NCI-H2196 treated with DMSO at 0.1 percent for 48 hours (cell line): ENCODE measurements around the gene SPDYC.
"Not testable (repeated sequence)": the region's sequence is repeated elsewhere in the genome, so short reads cannot be mapped to it uniquely, and the experiment has no call there.

ENCODE experiments used
- DNase-seq: peaks from one replicate; lab custom pipeline; 2025; ENCODE audit not compliant: unreplicated experiment; lab: John Stamatoyannopoulos, UW

The SPDYC gene

DNA sequence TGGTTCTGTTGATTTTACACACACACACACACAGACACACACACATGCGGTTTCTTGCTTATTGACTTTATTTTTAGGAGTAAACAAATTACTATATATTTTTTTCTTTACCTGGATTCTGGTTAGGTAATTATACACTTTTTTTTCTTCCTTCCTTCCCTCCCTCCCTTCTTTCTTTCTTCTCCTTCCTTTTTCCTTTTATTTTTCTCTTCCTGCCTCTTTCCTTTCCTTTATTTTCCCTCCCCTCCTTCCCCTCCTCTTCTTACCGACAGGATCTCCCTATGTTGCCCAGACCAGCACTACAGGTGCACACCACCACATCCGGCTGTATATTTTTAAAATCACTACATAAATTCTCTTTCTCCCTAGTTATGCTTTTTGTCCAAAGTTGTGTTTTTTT is 3.1 kb upstream of the SPDYC start:
- no peak for DNase-seq

DNA sequence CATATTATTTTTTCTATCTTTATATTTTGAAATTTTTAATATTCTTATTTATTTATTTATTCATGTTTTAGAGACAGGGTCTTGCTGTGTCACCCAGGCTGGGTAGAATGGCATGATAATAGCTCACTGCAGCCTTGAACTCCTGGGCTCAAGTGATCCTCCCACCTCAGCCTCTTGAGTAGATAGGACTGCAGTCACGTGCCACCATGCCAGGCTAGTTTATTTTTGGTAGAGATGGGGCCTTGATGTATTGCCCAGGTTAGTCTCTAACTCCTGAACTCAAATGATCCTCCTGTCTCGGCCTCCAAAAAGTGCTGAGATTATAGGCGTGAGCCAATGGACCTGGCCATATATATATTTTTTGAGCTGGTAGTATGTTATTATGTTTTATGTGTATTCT is 2.4 kb upstream of the SPDYC start:
- no peak for DNase-seq

DNA sequence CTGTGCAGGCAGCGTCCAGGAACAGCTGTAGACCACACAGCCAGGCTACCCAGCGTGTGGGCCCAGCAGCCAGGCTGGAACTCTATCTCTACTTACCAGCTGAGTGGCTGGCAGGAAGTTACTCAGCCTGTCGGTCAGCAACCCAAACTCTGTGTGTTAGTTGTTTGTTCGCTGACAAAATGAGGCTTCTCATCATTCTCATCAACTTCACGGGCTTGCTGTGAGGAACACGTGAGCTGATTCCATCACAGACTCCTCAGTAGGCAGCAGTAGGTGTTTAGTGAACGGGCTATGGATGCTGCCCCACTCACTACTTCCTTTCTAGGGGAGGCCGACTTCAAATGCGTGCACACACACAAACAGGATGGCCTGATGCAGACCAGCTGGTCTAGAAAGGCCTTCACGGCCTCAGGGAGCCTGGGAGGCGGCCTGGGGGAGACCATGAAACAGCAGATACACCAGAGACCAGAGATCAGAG is 830 bp upstream of the SPDYC start:
- no peak for DNase-seq

DNA sequence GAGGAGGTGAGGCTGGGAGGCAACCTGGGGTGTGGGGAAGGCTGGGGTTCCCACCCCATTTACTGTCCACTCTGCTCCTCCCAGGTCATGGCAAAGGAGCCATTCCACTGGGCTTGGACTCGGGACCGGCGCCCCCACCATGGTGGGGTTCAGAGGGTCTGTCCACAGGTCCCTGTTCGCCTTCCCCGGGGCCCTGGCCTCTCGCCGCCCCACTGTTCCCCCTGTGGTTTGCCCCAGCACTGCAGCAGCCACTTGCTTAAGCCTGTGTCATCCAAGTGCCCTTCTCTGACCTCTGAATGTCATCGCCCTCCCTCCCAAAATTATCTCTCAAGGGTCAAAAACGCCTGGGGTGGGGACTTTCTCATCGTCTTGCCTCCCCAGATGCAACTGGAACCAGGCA is 2.6 kb downstream of the SPDYC start:
- DNase-seq, result no peak

DNA sequence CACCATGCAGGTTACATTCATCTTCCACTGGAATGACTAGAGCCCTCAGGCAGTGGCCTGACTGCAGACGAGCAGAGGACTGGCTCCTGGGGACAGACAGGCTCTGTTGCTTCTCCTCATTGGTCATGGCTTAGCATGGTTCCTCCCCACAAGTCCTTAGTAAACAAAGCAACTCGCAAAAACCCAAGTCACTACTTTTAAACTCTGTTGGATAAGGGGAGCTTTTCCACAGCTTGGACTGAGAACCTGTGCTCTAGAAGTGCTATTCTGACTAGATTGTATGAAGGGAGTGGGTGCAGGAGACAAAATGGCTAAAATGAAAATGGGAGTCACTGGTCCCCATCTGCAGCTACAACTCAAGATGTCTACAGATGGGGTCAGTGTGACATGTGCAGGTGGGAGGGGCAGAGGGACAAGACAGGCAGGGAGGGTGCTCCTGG is 4.6 kb downstream of the SPDYC start:
- not testable (repeated sequence) for DNase-seq

DNA sequence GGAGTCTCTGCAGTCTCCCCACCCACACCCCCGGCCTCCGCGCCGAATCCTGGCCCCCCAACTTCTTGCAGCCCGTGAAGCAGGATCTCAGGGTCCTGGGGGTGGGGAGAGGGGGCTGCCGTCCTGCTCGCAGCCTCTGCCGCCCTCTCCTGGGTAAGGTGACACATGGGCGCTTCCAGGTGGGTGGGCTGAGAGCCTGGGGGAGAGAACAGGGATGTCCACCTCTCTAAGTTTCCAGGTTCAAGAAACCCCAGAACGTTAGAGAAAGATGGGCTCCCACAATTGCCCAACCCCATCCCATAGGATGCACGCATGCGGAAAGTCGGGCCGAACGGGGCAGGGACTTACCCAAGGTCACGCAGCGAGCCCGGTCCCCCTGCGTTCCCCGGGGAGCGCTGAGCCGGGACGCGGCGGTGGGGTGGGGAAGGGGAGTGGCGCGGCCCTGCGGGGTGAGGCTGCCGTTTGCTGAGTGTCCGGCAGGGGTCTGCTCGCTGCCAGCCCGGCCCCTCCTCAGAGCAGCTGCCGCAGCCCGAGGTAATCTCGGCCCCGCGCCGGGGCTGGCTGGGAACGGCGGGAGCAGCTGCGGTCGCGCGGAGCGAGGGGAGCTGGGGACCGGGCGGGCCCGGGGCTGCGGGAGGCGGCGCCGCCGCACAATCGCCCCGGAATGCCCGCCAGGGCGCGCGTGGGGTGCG is 11.0 kb downstream of the SPDYC start:
- peak; percentile 21 for DNase-seq

DNA sequence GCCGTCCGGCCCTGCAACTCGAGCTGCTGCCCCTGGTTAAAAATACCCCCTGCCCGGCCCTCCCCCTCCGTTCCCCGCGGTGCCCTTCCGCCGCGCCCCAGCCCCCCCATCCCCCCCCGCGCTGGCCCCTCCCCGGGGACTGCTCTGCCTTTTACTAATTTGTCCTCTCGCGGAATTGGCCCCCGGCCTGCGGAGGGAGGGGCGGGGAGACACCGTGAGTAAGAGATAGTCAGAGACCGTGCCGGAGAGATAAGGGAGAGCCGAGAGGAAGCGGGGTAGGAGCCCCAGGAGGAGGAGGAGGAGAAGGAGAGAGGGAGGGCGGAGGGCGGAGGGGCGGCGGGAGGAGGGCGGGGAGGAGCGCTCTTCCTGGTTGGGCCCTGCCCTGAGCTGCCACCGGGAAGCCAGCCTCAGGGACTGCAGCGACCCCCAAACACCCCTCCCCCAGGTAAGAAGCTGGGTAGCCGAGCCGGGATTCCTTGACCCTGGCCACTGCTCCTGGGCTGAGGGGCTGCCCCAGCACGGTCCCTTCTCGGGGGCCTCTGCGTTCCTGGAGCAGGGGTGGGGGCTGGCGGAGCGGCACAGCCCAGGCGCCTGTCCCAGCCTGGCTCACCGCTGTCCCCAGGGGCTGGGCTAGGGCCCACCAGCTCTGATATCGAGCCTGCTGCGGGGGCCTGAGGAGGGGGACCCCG is 11.7 kb downstream of the SPDYC start, which contains the start of gene CAPN1:
CAPN1 (plus strand) TSS at position 360 of the 689 bp plus-strand sequence. CDS start 774 bp downstream, outside the sequence.
- peak; percentile 51 for DNase-seq

DNA sequence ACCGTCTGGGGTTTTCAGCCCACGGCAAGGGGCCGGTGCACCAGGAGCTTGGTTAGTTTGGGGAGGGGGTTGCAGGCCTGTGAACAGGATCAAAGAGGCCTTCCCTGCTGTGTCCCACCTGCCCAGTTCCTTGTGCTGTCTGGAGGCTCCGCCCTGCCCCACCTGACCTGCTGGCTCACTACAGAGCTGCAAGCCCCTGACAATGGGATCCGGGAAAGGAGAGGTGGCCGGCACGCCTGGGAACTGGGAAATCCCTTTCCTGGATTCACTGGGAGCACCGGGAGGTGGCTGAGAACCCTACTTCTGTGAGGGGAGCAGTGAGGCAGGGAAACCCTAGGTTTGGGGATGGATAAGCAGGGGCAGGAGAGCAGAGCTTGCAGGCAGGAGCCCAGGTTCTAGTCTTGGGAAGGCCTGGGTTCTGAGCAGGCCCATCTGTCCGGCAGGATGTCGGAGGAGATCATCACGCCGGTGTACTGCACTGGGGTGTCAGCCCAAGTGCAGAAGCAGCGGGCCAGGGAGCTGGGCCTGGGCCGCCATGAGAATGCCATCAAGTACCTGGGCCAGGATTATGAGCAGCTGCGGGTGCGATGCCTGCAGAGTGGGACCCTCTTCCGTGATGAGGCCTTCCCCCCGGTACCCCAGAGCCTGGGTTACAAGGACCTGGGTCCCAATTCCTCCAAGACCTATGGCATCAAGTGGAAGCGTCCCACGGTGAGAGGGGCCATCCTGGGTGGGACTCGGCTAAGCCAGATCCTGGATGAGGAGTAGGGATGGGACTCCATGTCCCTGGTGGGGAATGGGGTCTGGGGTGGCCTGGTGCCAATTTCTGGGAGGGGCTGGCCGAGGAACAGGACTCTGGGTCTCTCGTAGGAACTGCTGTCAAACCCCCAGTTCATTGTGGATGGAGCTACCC is 12.5 kb downstream of the SPDYC start:
- DNase-seq, result peak; percentile 13

DNA sequence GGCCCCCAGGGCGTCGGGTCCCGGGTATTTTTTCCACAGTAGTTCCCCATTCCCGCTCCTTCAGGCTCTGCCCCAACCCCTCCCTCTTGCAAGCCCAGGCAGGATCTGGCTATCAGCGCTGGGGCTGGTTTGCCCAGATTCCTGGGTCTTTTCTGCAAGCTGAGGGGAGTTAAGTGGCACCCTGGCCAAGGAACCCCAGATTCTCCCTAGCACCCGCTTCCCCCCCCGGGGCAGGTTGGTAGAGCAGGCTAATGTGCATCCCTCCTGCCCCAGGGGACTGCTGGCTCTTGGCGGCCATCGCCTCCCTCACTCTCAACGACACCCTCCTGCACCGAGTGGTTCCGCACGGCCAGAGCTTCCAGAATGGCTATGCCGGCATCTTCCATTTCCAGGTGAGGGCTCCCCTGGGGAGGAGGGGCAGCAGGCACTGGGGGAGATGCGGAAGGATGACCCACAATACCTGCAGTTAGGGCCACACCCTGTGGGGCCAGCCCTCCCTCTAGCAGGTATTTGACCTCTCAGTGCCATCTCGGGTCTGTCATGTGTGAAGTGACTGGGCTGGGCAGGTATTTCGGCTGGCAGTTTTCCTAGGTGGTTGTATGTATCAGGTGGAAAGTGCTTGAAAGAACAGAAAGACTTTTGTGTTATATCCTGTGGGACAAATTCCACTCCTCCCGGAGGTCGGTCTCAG is 13.3 kb downstream of the SPDYC start:
- no peak for DNase-seq

DNA sequence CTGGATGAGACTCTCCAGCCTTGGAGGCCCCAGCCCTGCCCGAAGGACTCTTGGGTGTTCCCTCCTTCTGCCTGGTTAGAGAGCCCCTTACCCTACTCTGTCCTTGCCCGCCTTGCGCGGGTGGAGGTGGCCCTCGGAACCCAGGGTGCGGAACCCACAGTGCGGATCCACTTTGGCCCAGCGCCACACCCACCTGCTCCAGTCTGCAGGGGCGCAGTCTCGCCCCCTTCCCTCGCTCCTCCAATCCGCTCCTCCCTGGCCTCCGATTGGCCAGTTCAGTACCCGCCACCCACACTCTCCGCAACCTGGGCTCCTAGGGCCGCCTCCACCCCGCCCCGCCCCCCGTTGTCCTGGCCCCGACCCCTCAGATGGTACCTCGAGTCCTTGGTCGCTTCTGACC is 14.1 kb downstream of the SPDYC start:
- DNase-seq, result no peak

DNA sequence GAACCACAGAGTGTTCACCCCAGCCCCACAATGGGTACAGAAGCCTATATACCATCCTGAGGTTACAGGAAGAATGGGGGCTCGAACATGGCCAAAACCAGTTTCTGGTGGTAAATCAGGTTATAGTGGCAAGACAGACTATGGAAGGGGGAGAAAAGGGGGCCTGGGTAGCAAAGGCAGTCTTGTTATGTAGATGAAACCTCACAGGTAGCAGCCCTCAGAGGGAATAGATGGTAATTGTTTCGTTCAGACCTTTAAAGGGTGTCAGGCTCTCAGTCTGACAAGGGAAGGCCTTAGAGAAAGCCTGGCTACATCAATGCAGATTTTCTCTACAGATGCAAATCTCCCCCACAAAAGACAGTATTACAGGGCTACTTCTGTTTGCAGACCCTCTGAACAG is 15.1 kb downstream of the SPDYC start:
- no peak for DNase-seq

DNA sequence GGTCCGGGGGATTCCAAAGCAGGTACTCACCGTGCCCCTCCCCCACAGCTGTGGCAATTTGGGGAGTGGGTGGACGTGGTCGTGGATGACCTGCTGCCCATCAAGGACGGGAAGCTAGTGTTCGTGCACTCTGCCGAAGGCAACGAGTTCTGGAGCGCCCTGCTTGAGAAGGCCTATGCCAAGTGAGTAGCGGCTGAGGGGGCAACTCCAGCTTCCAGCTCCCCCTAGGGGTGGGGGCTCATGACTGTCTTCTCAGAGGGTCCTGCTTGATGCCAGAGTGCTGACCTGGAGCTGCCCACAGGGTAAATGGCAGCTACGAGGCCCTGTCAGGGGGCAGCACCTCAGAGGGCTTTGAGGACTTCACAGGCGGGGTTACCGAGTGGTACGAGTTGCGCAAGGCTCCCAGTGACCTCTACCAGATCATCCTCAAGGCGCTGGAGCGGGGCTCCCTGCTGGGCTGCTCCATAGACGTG is 15.9 kb downstream of the SPDYC start:
- no peak for DNase-seq

DNA sequence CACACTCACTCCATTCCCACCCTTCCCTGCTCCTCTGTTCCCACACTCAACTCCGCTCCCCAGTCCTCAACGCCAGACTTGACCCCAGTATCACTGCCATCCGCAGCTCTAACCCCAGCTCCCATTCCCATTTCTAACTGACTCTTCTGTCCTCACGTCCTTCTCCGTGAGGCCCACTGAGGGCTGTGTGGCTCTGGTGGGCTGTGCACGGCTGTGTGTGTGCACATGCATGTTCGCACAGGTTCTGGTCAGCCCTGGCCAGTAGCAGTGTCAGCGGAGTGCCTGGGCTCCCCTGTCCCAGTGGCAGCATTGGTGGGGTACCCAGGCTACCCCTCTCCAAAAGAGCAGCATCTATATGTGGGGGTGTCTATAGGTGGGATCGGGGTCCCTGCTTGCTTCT is 16.7 kb downstream of the SPDYC start:
- no peak for DNase-seq

DNA sequence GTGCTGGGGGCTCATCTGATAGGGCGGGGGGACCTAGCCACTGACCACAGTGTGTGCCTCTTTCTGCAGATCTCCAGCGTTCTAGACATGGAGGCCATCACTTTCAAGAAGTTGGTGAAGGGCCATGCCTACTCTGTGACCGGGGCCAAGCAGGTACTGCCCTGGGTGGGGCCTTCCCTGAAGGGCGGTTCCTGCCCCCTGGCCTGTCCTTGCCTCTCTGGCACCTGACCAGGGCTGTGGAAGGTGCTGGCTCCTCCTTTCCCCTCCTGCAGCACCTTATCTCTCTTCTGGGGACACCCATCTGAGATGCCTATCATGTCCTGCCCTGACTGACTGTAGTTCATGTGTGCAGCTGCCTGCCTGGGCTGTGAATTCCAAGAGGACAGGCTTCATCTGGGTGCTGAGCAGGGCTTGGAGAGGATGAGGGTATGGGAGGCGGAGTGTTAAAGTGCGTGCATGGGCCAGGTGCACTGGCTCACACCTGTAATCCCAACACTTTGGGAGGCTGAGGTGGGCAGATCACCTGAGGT is 17.2 kb downstream of the SPDYC start:
- no peak for DNase-seq

DNA sequence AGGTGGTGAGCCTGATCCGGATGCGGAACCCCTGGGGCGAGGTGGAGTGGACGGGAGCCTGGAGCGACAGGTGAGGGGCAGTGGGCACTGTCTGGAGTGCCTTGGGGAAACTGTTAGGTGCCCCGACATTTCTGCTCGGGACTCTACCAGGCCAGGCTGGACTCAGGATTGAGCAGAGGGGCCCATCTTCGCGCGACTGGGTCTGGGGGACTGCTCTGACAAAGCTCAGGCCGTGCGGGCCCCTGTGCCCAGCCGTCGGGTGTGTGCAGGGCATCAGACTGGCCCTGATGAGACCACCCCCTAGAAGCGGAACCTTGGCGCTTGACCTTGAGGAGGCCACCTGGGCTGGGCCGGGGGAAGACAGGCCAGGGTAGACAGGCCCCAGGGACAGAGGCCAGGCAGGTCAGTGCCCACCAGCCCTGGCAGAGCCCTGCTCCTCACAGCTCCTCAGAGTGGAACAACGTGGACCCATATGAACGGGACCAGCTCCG is 18.0 kb downstream of the SPDYC start:
- no peak for DNase-seq

DNA sequence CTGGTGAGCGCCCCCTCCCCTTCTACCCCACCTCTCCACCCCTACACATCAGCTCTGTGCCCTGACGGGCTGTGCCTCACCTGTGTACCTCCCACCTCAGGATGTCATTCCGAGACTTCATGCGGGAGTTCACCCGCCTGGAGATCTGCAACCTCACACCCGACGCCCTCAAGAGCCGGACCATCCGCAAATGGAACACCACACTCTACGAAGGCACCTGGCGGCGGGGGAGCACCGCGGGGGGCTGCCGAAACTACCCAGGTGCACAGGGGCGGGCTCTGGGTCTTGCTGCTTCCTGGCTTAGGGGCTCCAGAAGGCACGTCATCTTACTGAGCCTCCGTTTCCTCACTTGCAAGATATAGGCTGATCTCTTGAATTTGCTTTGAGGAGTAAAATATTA is 18.5 kb downstream of the SPDYC start:
- no peak for DNase-seq

DNA sequence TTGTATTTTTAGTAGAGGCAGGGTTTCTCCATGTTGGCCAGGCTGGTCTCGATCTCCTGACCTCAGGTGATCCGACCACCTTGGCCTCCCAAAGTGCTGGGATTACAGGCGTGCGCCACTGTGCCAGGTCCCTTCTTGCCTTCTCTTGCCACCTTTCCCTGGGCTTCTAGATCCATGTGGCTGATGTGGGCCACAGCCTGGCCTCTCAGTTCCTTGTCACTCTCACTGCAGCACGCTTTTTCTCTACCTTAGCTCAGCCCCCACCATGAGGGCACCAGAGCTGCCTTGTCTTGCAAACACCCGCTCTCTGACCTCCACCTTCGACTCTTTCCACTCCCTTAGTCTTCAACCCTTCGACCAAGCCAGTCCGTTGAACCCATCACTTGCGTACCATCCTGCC is 19.2 kb downstream of the SPDYC start:
- DNase-seq, result no peak

DNA sequence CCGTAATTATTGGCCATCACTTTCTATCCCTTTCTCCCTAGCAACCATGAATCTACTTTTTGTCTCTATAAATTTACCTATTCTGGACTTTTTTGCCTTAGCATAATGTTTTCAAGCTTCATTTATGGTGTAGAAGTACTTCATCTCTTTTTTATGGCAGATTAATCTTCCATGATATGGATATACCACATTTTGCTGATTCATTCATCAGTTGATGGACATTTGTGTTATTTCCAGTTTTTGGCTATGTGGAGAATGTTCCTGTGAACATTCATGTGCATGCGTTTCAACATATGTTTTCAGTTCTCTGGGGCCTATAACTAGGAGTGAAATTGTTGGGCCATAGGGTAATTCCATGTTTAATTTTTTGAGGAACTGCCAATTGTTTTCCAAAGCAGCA is 24.5 kb downstream of the SPDYC start:
- DNase-seq, result no peak

DNA sequence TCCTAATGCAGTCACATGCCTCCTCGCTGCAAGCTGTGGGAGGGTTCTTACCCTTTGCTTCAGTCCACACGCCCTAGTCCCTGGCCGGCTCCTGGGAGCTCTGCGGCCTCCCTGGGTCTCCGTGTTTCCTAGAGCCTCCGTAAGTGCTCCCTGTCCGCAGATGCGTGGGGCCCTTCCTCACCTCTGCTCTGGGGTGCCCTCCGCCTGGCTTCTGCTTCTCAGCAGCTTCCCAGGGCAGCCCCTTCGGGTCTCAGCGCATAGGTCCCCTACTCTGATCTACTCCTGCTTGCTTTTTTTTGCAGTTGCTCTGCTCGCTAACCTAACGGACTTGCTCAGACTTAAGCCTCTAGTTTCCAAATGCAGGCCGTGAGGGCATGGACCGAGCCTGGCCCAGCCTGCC is 34.1 kb downstream of the SPDYC start:
- no peak for DNase-seq
